NCI-H146 treated with DMSO at 0.1 percent for 48 hours (cell line): ENCODE data around the gene GCNT1.
A peak's percentile ranks its signal among the peaks of the same experiment; 100 is the strongest.
"Not testable (repeated sequence)": the region's sequence is repeated elsewhere in the genome, so short reads cannot be mapped to it uniquely, and the experiment has no call there.

Experiments used
- DNase-seq: peaks from one replicate; lab custom pipeline; 2025; ENCODE audit not compliant: unreplicated experiment; lab: John Stamatoyannopoulos, UW

Gene GCNT1

DNA sequence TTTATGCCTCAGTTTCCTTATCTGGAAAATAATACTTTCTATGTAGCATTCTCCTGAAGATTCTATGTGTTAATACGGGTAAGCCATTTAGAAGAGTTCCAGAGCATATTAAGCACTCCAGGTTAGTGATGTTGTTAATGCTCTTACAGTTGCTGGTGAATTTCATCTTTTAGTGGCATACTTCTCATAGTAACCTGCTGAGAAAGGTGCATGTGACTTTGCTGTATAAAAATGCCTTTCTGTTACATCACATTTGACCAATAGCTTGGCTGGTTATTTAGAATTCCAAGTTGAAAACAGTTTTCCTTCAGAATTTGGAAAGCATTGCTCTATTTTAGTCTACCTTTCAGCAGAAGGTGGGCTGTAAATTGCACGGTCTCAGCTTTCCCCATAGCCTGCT lies 27.2 kb downstream of the GCNT1 start:
- no peak for DNase-seq

DNA sequence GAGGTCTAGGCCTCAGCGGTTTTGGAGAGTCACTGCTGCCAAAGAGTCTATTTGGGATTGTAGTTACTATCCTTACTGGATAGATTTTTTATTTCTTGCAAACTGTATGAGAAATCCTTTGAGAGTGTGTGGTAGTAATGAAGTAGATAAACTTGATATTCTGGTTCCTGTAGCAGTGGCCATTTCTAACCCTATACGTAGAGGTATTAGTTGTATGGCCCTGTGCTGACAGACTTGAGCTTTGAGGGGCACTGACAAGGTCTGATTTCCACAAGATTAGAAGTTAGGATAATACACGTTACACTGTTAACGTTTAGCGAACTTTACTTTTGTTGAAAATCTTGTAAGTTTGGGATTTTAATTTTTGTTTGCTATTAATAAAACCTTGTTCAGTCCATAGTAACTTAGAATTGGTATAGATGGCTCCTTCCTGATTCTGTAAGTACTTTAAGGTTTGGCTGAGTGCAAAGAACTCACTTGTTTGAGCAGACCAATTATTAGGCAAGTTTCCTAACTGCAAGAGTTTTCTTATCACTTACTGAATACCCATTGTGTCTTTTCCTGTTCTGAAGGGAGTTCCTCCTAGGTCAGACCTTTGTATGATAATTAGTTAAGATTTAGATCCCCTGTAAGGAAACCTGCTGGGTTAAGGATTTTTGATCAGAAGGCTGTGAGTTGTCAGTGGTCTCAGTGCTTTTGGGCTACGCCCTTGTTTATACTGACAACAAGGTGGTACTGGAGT lies 31.4 kb downstream of the GCNT1 start:
- DNase-seq = no peak

DNA sequence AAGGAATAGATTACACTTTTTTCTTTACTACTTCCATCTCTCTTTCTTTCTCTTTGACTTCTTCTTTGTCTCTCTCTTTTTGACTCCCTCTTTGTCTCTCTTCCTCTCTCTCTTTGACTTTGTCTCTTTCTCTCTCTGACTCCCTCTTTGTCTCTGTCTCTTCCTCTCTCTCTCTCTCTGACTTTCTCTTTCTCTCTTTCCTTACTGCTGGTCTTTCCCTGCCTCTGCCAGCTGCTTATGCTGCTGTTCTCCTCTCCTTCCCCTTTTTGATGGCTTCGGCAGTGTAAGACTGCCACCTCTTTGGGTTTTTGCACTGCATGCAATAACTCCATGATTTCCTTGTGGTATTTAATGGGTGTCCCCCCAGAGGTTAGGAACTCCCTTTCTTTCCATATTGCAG lies 32.1 kb downstream of the GCNT1 start:
- DNase-seq = not testable (repeated sequence)

DNA sequence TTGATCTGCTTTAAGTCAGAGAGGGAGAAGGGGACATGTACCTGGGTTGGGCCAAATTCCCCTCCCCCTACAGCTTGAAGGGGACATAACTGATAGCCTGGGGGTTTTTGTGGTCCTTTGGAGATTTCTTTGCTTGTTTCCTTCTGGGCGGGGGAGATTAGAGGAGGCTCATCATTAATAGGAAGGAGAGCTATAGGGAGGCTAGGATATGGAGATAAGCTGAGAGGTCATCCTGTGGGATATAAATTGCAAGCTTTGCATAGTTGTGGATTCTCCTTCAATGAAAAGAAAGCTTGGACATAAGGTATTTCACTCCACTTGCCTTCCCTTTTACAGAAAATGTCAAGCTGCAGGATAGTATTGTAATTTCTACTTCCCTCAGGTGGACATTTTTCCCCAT lies 34.5 kb downstream of the GCNT1 start:
- DNase-seq = not testable (repeated sequence)

DNA sequence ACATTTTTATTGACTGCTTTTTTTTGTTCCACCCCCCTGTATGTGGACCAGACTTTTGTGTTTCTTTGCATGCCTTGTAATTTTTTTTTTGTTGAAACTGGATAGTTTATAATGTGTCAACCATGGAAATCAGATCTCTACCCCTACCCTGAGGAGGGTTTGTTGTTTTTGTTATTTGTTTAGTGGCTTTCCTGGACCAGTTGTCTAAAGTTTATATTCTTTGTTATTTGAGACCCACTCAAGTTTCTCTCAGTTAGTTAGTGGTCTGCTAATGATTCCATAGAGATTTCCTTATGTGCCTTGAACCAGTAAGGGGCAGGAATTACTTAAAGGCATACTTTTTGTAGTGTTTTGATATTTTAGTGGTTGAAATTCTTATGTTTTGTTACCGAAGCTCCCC lies 41.1 kb downstream of the GCNT1 start:
- no peak for DNase-seq

DNA sequence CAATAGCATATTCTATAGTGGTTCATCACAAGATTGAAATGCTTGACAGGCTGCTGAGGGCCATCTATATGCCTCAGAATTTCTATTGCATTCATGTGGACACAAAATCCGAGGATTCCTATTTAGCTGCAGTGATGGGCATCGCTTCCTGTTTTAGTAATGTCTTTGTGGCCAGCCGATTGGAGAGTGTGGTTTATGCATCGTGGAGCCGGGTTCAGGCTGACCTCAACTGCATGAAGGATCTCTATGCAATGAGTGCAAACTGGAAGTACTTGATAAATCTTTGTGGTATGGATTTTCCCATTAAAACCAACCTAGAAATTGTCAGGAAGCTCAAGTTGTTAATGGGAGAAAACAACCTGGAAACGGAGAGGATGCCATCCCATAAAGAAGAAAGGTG lies 43.8 kb downstream of the GCNT1 start:
- no peak for DNase-seq

DNA sequence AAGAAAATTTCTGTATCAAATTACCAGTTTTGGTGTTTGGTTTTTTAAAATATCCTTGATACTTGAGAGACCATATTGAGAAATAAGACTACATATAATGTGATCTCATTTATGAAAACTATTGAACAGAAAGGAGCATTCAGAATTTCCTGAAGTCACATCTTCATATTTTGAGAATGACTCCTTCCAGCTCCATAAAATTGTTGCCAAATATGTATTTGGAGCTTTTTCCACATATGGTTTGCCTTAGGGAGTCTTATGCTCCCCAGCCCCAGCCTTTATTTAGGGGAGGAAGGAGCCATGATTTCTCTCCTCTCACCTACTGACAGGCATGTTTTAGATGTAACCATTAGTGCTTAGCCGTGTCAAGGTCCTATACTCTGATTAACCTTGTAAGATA lies 51.1 kb downstream of the GCNT1 start:
- no peak for DNase-seq

DNA sequence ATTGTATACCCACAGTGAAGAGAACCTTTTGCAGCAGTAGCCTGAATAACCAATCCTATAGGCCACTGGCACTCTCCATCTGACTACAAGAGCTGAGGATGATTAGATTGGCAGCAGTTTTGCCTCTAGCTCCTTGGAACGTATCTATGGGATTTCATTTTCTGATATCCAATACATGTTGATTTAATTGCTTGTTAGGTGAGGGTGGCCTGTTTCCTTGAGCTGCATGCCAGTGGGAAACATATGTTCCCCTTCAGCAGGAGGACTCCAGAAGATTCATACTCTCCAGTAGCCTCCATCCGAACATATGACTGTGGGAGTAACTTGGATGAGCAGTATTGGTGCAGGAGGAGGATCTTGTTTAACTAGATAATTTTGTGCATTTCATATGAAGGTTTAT lies 51.5 kb downstream of the GCNT1 start:
- DNase-seq = no peak

DNA sequence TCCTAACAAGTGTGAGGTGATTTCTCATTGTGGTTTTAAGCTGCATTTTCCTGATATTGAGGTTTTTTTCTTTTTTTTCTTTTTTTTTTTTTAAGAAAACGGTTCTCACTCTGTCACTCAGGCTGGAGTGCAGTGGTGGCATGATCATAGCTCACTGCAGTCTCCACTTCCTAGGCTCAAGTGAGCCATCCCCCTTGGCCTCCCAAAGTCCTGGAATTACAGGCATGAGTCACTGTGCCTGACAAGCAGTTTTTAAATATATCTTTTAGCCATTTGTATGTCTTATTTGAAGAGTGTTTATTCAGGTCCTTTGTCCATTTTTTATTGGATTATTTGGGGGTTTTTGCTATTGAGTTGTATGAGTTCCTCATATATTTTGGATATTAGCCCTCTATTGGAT lies 53.8 kb downstream of the GCNT1 start:
- DNase-seq = no peak

DNA sequence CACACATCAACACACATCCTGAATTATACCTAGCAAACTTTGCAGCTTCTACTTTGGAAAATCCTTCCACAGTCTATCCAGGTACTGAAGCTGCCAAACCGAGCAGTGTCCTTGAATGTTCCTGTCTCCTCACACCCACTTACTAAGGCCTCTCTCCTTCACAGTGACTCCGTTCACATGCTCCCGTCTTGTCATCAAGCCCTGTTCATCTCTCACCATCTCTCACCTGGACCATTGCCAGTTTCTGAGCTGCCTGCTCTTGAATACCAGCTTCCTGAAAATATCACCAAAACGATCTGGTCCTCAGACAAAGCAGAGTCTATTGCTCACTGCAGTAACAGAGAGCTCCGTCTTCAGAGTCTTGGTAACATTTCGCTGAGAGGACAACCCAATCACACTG lies 57.4 kb downstream of the GCNT1 start:
- no peak for DNase-seq

DNA sequence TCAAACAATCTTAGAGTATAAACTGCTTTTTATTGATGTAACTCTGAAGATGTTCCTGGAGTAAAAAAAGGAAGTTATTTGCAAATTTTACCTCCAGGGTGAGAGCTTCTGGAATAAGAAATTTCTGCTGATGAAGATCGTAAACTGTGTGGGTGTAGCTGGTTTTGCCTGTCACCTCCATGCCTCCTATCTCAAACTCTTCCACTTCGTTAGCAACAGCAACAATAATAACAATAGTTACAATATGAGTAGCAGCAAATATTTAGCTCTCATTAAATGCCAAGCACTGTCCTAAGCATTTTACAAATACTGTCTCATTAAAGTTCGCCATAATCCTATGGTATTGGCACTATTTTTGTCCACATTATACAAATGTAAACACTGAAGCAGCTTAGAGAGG lies 57.9 kb downstream of the GCNT1 start:
- no peak for DNase-seq

DNA sequence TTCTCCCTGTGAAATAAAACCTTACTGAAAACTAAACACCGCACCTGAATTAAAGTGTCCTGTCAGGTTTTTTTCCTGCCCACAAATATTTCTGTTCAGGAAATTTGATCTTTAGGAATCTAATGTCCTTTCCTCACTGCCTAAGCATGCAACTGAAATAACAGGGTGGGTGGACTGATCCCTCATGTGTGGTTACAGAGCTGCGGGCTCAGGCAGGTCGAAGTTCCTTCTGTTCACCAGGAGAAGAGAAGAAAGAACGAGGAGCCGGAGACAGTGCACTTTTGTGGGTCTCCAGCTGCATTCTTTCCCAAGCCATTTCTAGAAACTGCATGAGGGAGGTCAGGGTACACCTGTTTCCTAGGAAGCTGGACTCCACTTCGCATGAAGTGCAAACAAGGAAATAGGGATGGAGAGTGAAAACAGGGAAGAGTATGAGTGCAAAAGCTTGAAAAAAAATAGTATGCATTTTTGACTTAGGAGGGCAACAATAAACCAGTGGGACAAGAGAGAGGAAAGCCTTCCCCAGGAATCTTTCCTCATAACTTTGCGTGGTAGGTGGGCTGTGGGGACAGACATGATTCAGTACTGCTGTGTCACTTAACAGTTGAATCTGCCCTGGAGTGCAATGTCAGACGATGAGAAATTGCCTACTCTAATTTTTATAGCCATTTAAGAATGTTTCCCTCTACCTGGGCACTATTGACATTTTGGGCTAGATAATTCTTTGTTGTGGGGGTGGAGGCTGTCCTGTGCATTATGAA lies 60.3 kb downstream of the GCNT1 start:
- no peak for DNase-seq

DNA sequence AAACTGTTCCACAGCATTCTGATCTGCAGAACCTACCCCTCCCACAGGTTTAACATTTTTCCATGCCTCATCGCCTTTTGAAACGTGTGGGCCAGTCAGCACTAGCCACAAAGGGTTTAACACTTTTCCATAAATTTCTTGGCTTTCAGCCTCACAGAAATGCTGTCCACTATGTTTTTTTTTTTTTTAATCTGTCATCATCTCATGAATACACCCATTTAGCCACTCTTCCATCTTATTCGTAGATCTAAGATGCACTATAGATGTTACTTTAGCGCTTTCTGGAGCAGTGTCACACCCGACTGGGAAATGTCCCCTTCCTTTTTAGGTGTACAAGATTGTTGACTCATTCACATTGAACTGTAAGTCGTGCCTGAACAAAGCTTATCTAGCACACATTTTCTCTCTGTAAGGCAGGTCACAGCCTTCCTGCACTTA lies 62.3 kb downstream of the GCNT1 start:
- peak; percentile 52 for DNase-seq

DNA sequence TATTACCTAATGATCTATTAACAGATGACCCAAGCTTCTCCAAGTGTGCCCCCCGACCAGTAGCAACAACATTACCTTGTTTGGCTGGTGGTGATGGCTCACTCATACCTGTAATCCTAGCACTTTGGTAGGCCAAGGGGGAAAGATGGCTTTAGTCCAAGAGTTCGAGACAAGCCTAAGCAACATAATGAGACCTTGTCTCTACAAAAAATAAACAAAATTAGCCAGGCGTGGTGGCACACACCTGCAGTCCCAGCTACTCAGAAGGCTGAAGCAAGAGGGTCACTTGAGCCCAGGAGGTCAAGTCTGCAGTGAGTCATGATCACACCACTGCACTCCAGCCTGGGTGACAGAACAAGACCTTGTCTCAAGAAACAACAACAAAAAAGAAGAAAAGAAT lies 62.9 kb downstream of the GCNT1 start:
- DNase-seq = peak; percentile 52

DNA sequence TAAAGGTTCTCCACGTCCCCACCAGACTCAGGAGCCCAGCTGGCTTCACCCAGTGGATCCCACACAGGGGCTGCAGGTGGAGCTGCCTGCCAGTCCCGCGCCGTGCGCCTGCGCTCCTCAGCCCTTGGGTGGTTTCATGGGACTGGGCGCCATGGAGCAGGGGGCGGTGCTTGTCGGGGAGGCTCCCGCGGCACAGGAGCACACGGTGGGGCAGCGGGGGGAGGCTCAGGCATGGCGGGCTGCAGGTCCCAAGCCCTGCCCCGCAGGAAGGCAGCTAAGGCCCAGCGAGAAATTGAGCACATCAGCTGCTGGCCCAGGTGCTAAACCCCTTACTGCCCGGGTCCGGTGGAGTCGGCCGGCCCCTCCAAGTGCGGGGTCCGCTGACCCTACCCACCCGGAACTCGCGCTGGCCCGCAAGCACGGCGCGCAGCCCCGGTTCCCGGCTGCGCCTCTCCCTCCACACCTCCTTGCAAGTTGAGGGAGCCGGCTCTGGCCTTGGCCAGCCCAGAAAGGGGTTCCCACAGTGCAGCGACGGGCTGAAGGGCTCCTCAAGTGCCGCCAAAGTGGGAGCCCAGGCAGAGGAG lies 64.7 kb downstream of the GCNT1 start:
- DNase-seq = not testable (repeated sequence)

DNA sequence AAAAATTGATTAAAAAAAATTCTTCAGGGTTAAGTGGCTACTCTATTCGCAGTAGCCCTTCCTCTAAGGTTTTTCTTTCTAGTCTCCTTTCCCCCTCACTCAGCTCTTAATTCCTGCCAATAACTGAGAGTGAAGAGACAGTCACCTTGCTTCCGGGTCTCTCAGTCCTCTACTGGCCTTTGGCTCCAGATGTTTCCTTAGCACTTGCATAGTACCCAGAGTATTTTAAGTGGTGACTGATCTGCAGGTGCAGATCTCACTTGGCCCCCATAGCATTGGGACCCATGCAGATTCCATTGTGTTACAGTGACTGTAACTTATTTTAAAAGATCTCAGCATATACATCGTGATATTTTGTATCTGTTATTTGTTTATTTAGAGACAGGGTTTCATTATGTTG lies 66.2 kb downstream of the GCNT1 start:
- no peak for DNase-seq

DNA sequence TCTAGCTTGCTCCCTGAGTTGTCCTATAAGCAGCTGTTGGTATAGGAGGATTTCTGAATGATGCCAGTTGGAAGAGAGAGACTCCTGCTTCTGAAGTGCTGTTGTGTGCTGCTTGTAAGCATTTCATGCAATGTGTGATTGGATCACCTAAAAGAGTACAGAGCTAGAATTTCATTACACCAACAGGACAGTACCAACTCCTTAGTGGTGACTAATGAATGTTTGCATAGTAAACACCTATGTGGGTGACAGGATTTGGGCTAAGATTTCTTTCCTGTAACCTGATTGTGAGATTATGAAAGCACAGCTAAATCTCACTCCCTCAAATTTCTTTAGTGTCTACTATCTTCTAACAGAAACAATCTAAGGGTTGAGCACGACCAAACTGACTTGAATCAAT lies 67.0 kb downstream of the GCNT1 start:
- no peak for DNase-seq

DNA sequence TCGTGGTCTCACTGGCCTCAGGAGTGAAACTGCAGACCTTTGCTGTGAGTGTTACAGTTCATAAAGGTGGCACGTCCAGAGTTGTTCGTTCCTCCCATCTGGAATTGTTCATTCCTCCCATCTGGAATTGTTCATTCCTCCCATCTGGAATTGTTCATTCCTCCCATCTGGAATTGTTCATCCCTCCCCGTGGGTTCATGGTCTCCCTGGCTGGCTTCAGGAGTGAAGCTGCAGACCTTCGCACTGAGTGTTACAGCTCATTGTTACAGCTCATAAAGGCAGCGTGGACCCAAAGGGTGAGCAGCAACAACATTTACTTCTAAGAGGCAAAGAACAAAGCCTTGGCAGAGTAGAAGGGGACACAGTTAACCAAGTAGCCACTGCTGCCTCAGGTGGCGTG lies 69.1 kb downstream of the GCNT1 start:
- no peak for DNase-seq

DNA sequence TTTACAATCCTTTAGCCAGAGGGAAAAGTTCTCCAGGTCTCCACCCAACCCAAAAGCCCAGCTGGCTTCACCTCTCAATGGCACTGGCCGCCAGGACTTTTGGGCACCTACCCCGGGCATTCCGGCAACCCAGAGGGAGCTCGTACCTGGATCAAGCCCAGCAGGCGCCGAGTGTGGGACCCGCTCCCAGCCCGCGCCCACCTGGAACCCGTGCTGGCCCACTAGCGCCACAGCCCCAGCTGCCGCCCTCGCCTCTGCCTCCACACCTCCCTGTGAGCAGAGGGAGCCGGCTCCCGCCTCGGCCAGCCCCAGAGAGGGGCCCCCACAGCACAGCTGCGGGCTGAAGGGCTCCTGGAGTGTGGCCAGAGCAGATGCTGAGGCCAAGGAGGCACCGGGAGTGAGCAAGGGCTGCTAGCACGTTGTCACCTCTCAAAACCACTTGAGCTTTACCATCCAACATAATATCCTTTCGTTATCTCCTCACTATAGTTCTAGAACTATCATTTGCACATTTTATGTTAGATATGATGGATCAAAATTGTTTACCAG lies 69.7 kb downstream of the GCNT1 start:
- DNase-seq = no peak

DNA sequence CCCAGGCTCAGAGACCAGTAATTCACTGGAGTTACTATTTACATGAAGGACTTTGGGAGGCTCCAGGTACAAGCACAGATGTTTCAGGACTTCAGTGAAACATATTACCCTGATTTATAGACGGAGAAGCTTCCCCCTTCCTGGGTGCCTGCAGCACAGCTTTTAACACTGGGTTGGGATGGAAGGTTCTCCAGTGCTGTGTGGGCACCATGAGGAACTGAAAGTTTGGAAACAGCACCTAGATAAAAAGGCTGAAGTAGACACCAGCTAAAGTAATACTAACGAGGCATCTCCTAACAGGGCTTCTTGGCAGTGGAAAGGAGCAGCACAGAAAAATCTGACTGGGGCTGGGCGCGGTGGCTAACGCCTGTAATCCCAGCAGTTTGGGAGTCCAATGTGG lies 70.7 kb downstream of the GCNT1 start:
- DNase-seq = no peak

DNA sequence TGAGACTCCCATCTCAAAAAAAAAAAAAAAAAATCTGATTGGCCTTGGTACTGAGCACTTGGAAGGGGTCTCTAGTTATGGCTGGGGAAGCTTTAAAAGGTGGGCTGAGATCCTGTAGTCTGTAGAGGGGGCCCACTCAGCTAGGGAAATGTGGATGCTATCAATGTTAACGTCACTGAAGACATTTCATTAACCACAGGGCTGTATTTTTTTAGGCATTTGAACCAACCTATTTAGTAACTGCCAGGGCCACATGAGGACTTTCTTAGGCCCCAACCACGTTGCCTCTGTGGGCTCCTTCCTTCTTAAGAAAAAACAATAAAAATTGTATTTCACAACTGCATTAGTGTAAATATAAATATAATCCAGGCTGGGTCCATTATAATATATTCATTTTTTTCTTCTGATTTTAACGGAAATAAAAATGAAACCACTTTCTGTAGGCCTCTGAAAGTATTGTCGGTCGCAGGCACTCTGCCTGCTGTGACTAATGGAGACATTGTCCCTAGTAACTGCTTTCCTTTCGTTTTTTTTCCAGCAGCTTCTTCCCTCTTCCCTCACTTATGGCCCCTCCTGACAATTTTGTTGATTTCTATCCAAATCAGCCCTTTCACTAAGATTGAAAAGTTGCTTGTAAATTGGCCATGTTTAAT lies 71.6 kb downstream of the GCNT1 start:
- DNase-seq = no peak
